ENCODE measurements around the gene ROR1. TPM values are rescaled to one million over a fixed set of nuclear protein-coding genes. Genes with fewer than 3 reads are reported as not detected.

Gene ROR1
- total RNA-seq, 4 donors from 2014 or later, result 2.6 to 37.6 (median 11.5) TPM

GRCh38 chr1:63896755-63897154, 122.9 kb downstream of the ROR1 start:
- H3K4me1 ChIP-seq, result no peaks in the 10 kb centered on the region
- no peak overlapping the region for H3K4me3 ChIP-seq

GRCh38 chr1:63898428-63899196, 124.8 kb downstream of the ROR1 start:
- Histone ChIP-seq H3K4me1 (peaks cover 0 to 6% of the 10 kb centered on the region in 2 donors), H3K9me3 (no peaks in the 10 kb centered on the region), H3K27me3 (no peaks in the 10 kb centered on the region), H3K36me3 (no peaks in the 10 kb centered on the region), H3K4me3 (no peak overlapping the region), H3K27ac (no peak overlapping the region)
- TF ChIP-seq CTCF (IDR thresholded peaks at IDR 0.05) (no peak), POLR2A (IDR thresholded peaks at IDR 0.05) (no peak)
- intact Hi-C loops (cut with DNase I; ENCODE audit: low total_unique reads), result no loop called here
- no peak for DNase-seq

More at GRCh38 chr1:63896755-63897154, 122.9 kb downstream of the ROR1 start:
- intact Hi-C loops (cut with DNase I; ENCODE audit: low total_unique reads), result no loop called here
- no peak for DNase-seq
- no peak overlapping the region for H3K27ac ChIP-seq
- no peaks in the 10 kb centered on the region for H3K27me3 ChIP-seq
- H3K9me3 ChIP-seq, result no peaks in the 10 kb centered on the region
- TF ChIP-seq POLR2A (IDR thresholded peaks at IDR 0.05) (no peak), CTCF (IDR thresholded peaks at IDR 0.05) (no peak)
- no peaks in the 10 kb centered on the region for H3K36me3 ChIP-seq

DNA sequence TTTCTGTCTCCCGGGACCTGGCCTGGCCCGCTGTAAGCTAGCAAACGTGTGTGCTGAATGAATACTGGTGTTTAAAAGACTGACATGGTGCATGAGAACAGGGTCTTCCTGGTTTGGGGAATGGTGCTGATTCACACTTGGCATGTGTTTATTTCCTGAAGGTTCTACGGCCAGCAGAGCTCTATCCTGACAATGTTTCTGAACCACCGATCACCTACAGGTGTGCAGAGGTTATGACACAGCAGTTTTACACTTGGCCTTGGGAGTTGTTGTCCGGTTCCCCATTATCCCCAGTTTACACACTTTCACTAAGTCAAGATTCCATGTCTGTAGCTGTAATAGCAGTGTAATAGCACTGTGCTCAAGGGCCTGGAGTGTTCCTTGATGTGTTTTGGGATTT, 127.3 kb downstream of the ROR1 start:
- peaks cover 0 to 6% of the 10 kb centered on the region in 2 donors for H3K4me1 ChIP-seq
- H3K27ac ChIP-seq, result no peak overlapping the region
- TF ChIP-seq POLR2A (IDR thresholded peaks at IDR 0.05), result no peak
- no peak for TF ChIP-seq CTCF (IDR thresholded peaks at IDR 0.05)
- no peak for DNase-seq
- H3K27me3 ChIP-seq, result no peaks in the 10 kb centered on the region
- H3K36me3 ChIP-seq, result no peaks in the 10 kb centered on the region
- H3K4me3 ChIP-seq, result no peak overlapping the region
- no peaks in the 10 kb centered on the region for H3K9me3 ChIP-seq
- intact Hi-C loops (cut with DNase I; ENCODE audit: low total_unique reads), result no loop called here

GRCh38 chr1:63902844-63903589, 129.2 kb downstream of the ROR1 start:
- no peaks in the 10 kb centered on the region for H3K9me3 ChIP-seq
- no peak for TF ChIP-seq CTCF (IDR thresholded peaks at IDR 0.05)
- TF ChIP-seq POLR2A (IDR thresholded peaks at IDR 0.05), result no peak
- H3K4me1 ChIP-seq, result peaks cover 0 to 6% of the 10 kb centered on the region in 2 donors
- peak; percentile 55 to 57 for DNase-seq
- no peaks in the 10 kb centered on the region for H3K36me3 ChIP-seq
- H3K27me3 ChIP-seq, result no peaks in the 10 kb centered on the region
- H3K4me3 ChIP-seq, result no peak overlapping the region
- peak overlapping the region in 1 of 2 donors; percentile 48 for H3K27ac ChIP-seq
- intact Hi-C loops (cut with DNase I; ENCODE audit: low total_unique reads), result no loop called here

Measured in uterus (tissue), 4 donors.